WTC11 (cell line): ENCODE results near the gene LCAT. TPM values are rescaled to one million over a fixed set of nuclear protein-coding genes. Genes with fewer than 3 reads are reported as not detected.

Experiments
- ATAC-seq: fragments of 200-7000 bp; cut with Tn5 transposase; 2 replicates; pipeline ENCODE4 v1.10.0; 2021; ENCODE audit warnings: mild to moderate bottlenecking, moderate library complexity
- CTCF ChIA-PET: fragments of 300-600 bp; sonication (Branson Sonifier 250); formaldehyde crosslinking; loops from one replicate; lab custom pipeline; 2021; ENCODE audit warnings: antibody characterized with exemption; lab: Charles Lee
- POLR2A ChIA-PET: fragments of 350-600 bp; sonication (Branson Sonifier 250); formaldehyde crosslinking; loops from one replicate; lab custom pipeline; 2021; ENCODE audit warnings: antibody characterized with exemption; lab: Charles Lee
- DNase-seq: peaks from one replicate; pipeline ENCODE4 v3.0.0; 2021; ENCODE audit warnings: low spot score
- H3K27ac Mint-ChIP-seq: 2 replicates; pipeline ENCODE4 v1.8.0; 2021; ENCODE audit warnings: mixed read lengths
- H3K27me3 Mint-ChIP-seq: 2 replicates; pipeline ENCODE4 v1.8.0; 2021; ENCODE audit warnings: low read depth, mild to moderate bottlenecking, moderate library complexity, mixed read lengths
- H3K36me3 Mint-ChIP-seq: 2 replicates; pipeline ENCODE4 v1.8.0; 2021; ENCODE audit warnings: mixed read lengths
- H3K4me1 Mint-ChIP-seq: 2 replicates; pipeline ENCODE4 v1.8.0; 2022; ENCODE audit warnings: mixed read lengths
- H3K4me3 Mint-ChIP-seq: 2 replicates; pipeline ENCODE4 v1.8.0; 2021; ENCODE audit warnings: mild to moderate bottlenecking, moderate library complexity, mixed read lengths
- H3K9me3 Mint-ChIP-seq: 2 replicates; pipeline ENCODE4 v1.8.0; 2021; ENCODE audit warnings: mixed read lengths
- ATF1 ChIP-seq: sonication (generic); formaldehyde crosslinking; IDR thresholded peaks from 2 replicates; pipeline ENCODE4 v1.8.1; 2023; ENCODE audit warnings: mild to moderate bottlenecking, moderate library complexity, missing genetic modification reagents
- ATF3 ChIP-seq: sonication (generic); formaldehyde crosslinking; conservative IDR thresholded peaks from 2 replicates; pipeline ENCODE4 v1.8.1; 2022; ENCODE audit warnings: mild to moderate bottlenecking, missing genetic modification reagents
- CBFB ChIP-seq: sonication (generic); formaldehyde crosslinking; IDR thresholded peaks from 2 replicates; pipeline ENCODE4 v1.8.1; 2022; ENCODE audit warnings: mild to moderate bottlenecking, low read depth, missing genetic modification reagents
- CREB1 ChIP-seq: sonication (generic); formaldehyde crosslinking; IDR thresholded peaks from 2 replicates; pipeline ENCODE4 v1.8.0; 2023; ENCODE audit warnings: mild to moderate bottlenecking, missing genetic modification reagents
- EMX1 ChIP-seq: fragments of 250-450 bp; sonication (Bioruptor Pico); IDR thresholded peaks from 2 replicates; pipeline ENCODE4 v1.8.0; 2021; ENCODE audit warnings: mild to moderate bottlenecking
- GTF2I ChIP-seq: fragments of 250-450 bp; sonication (Bioruptor Pico); conservative IDR thresholded peaks from 2 replicates; pipeline ENCODE4 v1.4.0; 2021; ENCODE audit warnings: mild to moderate bottlenecking
- HMGXB4 ChIP-seq: sonication (generic); formaldehyde crosslinking; IDR thresholded peaks from 2 replicates; pipeline ENCODE4 v1.8.1; 2023; ENCODE audit warnings: mild to moderate bottlenecking, moderate library complexity, missing genetic modification reagents
- JAZF1 ChIP-seq: fragments of 250-450 bp; sonication (Bioruptor Pico); IDR thresholded peaks from 2 replicates; pipeline ENCODE4 v1.9.0; 2021; ENCODE audit warnings: moderate library complexity, mild to moderate bottlenecking, inconsistent platforms
- JUN ChIP-seq: sonication (generic); formaldehyde crosslinking; IDR thresholded peaks from 2 replicates; pipeline ENCODE4 v1.8.0; 2023; ENCODE audit warnings: mild to moderate bottlenecking, missing genetic modification reagents
- NR1H2 ChIP-seq: sonication (generic); formaldehyde crosslinking; IDR thresholded peaks from 2 replicates; pipeline ENCODE4 v1.9.0; 2021; ENCODE audit warnings: mild to moderate bottlenecking, moderate library complexity, missing genetic modification reagents
- NR3C1 ChIP-seq: sonication (generic); formaldehyde crosslinking; conservative IDR thresholded peaks from 2 replicates; pipeline ENCODE4 v1.8.1; 2023; ENCODE audit warnings: low read depth, mild to moderate bottlenecking, missing genetic modification reagents
- PREB ChIP-seq: sonication (generic); formaldehyde crosslinking; IDR thresholded peaks from 2 replicates; pipeline ENCODE4 v1.8.1; 2022; ENCODE audit warnings: mild to moderate bottlenecking, missing genetic modification reagents, moderate library complexity, borderline replicate concordance
- SMAD3 ChIP-seq: sonication (generic); formaldehyde crosslinking; IDR thresholded peaks from 2 replicates; pipeline ENCODE4 v1.8.0; 2022; ENCODE audit warnings: missing genetic modification reagents, mild to moderate bottlenecking, borderline replicate concordance
- SP1 ChIP-seq: sonication (generic); formaldehyde crosslinking; conservative IDR thresholded peaks from 2 replicates; pipeline ENCODE4 v1.8.1; 2022; ENCODE audit warnings: missing genetic modification reagents
- STAT6 ChIP-seq: sonication (generic); formaldehyde crosslinking; conservative IDR thresholded peaks from 2 replicates; pipeline ENCODE4 v1.8.1; 2023; ENCODE audit warnings: mild to moderate bottlenecking, low read depth, missing genetic modification reagents, moderate library complexity
- TEAD4 ChIP-seq: sonication (generic); formaldehyde crosslinking; IDR thresholded peaks from 2 replicates; pipeline ENCODE4 v1.8.0; 2022; ENCODE audit warnings: mild to moderate bottlenecking, missing genetic modification reagents
- USF2 ChIP-seq: sonication (generic); formaldehyde crosslinking; IDR thresholded peaks from 2 replicates; pipeline ENCODE4 v1.8.1; 2023; ENCODE audit warnings: mild to moderate bottlenecking, missing genetic modification reagents, moderate library complexity
- ZBTB43 ChIP-seq: sonication (generic); formaldehyde crosslinking; IDR thresholded peaks from 2 replicates; pipeline ENCODE4 v1.8.1; 2023; ENCODE audit warnings: mild to moderate bottlenecking, missing genetic modification reagents
- ZNF396 ChIP-seq: fragments of 250-450 bp; sonication (Bioruptor Pico); IDR thresholded peaks from 2 replicates; pipeline ENCODE4 v1.8.0; 2021; ENCODE audit warnings: mild to moderate bottlenecking, moderate library complexity, borderline replicate concordance
- ZNF512 ChIP-seq: sonication (generic); formaldehyde crosslinking; IDR thresholded peaks from 2 replicates; pipeline ENCODE4 v1.8.1; 2022; ENCODE audit warnings: missing genetic modification reagents, borderline replicate concordance
- ZNF532 ChIP-seq: fragments of 250-450 bp; sonication (Bioruptor Pico); IDR thresholded peaks from 2 replicates; pipeline ENCODE4 v1.9.0; 2021; ENCODE audit warnings: mild to moderate bottlenecking, borderline replicate concordance
- total RNA-seq: library from RNA; stranded (reverse); gene quantifications from 3 replicates; pipeline ENCODE4 v1.2.3, GENCODE V29; 2021

Gene LCAT
- total RNA-seq, 1 experiment from 2014 or later = 38.3 TPM

- peak; percentile 92 for ATAC-seq
- no peak for TF ChIP-seq TEAD4 (CRISPR knock-in tag)
- TF ChIP-seq SP1 = peak; percentile 94
- no peak for TF ChIP-seq SMAD3 (CRISPR knock-in tag)
- no peak for TF ChIP-seq STAT6 (CRISPR knock-in tag)
- no peak for TF ChIP-seq EMX1
- no peak for TF ChIP-seq JUN (CRISPR knock-in tag)
- TF ChIP-seq ATF1 (CRISPR knock-in tag) = no peak; the same call in 1 of the 2 replicates
- no peak for TF ChIP-seq ZNF396 (CRISPR knock-in tag)
- no peak for TF ChIP-seq ZNF512
- no peak for TF ChIP-seq GTF2I (CRISPR knock-in tag)
- no peak for TF ChIP-seq NR1H2 (CRISPR knock-in tag)
- TF ChIP-seq JAZF1 (CRISPR knock-in tag) = no peak
- TF ChIP-seq ATF3 (CRISPR knock-in tag) = no peak
- peak; percentile 81; the same call in 1 of the 2 replicates for TF ChIP-seq HMGXB4 (CRISPR knock-in tag)
- no peak for TF ChIP-seq CBFB (CRISPR knock-in tag)
- peak; percentile 70; the same call in 1 of the 2 replicates for TF ChIP-seq CREB1
- no peak for TF ChIP-seq NR3C1 (CRISPR knock-in tag)
- TF ChIP-seq PREB = peak; percentile 25; the same call in 1 of the 2 replicates
- TF ChIP-seq USF2 (CRISPR knock-in tag) = peak; percentile 94
- peak; percentile 18; the same call in 1 of the 2 replicates for TF ChIP-seq ZBTB43
- TF ChIP-seq ZNF532 (CRISPR knock-in tag) = no peak
Measured at GRCh38 chr16:67935402-67936123, 8.4 kb downstream of the LCAT start.

More at GRCh38 chr16:67935402-67936123, 8.4 kb downstream of the LCAT start:
- no peaks in the 10 kb centered on the region for H3K27me3 Mint-ChIP-seq
- peaks cover 23% of the 10 kb centered on the region for H3K4me1 Mint-ChIP-seq
- POLR2A ChIA-PET = interaction anchor here (0.5 to 4.7 kb wide), 10 partner anchors 10 to 282 kb away, joined by 3 to 30 read pairs (median 4); partner anchors contain the start of genes ACD, NFATC3, NRN1L and PSKH1
- CTCF ChIA-PET = interaction anchor here (0.6 to 4.0 kb wide), 21 partner anchors 8 to 918 kb away, joined by 3 to 52 read pairs (median 6); partner anchors contain the start of genes C16orf86, ENKD1, LCAT and NRN1L
- H3K9me3 Mint-ChIP-seq = no peaks in the 10 kb centered on the region
- peaks cover 6% of the 10 kb centered on the region for H3K36me3 Mint-ChIP-seq
- peak overlapping the region; percentile 100 for H3K4me3 Mint-ChIP-seq
- peak overlapping the region; percentile 100 for H3K27ac Mint-ChIP-seq
- peak; percentile 98 for DNase-seq
